GM21381 (cell line): ENCODE data around the gene MELTF.

ENCODE experiments used
- ATAC-seq: cut with Tn5 transposase; IDR thresholded peaks from one replicate; pipeline ENCODE4 v1.9.1; 2021; ENCODE audit warnings: mild to moderate bottlenecking, moderate library complexity; ENCODE audit not compliant: unreplicated experiment

The MELTF gene

DNA sequence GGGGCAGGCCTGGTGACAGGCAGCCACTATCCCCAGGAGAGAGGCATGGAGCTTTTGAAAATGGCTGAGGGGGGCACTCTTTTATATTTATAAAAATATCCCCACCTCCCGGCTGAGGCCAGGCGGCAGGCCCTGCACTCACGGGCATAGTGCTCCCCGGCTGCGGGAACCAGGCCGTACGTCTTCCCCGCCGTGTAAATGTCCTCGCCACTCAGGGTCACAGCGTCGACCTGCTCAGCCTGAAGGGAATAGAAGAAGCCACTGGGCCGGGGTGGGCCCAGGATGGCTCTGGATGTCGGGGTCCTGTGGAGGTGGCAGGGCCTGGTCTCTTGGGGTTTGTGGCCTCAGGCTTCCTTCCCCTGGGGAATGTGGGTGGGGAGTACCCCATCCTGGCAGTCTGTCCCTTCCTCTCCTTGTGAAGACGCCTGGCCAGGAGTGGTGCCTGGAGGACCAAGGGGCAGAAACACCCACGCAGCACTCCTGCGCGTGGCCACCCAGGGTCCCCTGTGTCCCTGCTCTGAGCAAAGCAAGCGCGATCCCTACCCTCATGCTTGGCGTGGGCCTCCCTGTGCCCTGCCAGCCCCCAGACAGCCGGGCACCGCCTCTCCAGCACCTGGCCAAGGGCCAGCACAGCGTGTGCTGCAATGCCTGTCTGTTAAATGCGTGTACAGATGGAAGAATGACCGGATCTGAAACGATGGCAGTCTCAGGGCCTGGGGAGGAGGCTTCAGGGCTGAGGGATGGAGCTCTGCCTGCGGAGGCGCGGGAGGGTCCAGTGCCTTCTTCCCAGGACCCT lies 18.9 kb downstream of the MELTF start:
- ATAC-seq = no peak

- ATAC-seq = no peak
Measured at GRCh38 chr3:197009532-197010019, 20.0 kb downstream of the MELTF start.

GRCh38 chr3:197008436-197009209 lies 21.0 kb downstream of the MELTF start:
- ATAC-seq = no peak

DNA sequence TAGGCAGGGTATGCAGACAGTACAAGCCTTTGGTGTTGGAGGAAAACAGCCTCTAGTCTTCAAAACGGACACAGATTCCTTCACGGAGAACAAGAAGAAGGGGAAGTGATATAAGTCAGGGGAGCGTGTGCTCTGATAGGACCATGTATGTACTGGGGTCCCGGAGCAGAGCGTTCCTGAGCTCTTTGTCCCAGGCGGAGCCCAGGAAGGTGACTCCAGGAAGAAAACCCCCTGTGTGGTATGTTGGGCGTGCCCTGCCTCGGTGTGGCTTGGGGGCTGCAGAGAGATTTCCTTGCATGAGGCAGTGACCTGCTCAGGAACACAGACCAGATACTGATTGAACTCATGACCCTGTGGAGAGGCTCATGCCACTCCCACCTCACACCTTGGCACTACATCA lies 21.7 kb downstream of the MELTF start:
- ATAC-seq = no peak

DNA sequence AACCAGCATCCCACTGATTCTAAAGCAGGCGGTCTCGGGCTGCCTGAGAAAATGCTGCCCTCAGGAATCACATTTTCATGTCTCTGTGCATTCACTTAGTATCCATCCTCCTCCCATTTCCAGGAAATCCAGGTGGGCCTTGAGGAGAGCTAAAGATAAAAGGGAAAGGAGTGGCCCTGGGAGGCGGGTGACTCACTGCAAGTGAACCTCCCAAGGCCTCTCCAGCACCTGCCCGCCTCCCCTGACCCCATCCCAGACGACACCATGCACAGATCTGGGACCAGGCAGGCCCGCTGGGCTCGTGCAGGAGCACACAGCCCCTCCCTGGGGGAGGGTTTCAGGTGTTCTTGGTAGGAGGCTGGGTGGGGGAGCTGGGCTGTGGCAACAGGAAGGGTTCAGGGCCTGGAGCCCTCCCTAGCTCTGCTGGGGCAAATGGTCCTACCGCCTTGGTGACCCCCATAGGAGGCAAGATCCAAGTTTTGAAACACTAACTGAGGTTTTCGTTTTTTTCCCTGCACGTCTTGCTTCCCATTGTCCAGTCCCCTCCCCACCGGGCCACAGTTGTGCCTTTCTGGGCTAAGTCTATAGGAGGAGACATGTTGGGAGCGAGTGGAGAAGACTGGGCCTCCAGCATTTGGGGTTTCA lies 22.2 kb downstream of the MELTF start:
- no peak for ATAC-seq

DNA sequence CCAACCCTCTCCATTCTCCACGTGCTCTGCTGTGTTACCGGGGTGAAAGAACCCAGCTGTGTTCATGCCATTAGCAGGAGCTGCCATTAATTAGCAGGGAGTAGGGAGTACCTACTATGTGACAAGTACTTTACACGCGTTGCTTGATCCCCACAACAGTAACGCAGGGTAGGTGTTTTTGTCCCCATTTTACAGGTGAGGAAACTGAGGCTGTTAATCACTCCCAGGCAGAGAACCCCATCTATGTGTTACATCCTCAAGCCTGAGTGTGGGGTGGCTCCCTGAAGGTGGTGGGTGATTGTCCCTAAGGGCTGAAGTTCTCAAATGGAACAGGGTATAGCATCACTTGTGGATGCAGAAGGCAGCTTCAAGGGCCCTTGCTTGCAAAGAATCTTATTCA lies 22.8 kb downstream of the MELTF start:
- no peak for ATAC-seq

- no peak for ATAC-seq
Measured at GRCh38 chr3:197006446-197006845, 23.2 kb downstream of the MELTF start.

- peak; percentile 5 for ATAC-seq
Measured at GRCh38 chr3:197003461-197004385, 25.9 kb downstream of the MELTF start.

DNA sequence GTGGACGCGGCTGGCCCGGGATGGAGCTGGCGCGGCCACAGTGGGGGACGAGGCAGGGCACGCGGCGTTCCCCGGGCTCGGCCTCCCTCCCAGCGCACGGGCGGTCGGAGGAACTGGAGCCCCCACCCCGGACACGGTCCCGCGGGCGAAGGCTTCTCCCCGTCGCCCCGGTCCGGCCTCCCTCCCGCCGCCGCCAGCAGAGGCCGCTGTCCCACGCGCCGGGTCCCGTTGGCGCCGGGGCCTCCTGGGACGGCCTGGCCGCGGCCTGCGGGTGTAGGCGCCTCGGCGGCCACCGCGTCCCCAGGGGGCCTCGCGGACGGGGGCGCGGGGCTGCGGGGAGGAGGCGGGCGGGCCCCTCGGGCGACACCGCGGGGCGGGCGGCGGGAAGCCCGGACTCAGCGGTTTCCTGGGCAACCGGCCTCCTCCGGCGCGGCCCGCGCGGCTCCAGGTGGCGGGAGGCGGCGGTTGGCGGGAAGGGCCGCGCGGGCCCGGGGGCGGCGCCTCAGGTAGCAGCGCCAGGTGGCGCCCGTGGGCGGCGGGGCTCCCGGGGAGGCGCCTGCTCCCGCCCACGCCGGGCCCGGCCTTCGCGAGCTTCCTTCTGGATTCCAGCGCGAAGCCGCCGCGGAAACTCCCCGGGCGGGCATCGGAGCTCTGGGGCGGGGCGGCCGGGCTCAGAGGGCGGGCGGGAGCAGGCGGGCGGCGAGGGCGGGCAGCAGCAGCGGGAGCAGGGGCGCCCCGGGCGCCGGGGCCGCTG lies 26.7 kb downstream of the MELTF start:
- ATAC-seq = peak; percentile 74

- ATAC-seq = peak; percentile 11
Measured at GRCh38 chr3:197001972-197002700, 27.5 kb downstream of the MELTF start.

DNA sequence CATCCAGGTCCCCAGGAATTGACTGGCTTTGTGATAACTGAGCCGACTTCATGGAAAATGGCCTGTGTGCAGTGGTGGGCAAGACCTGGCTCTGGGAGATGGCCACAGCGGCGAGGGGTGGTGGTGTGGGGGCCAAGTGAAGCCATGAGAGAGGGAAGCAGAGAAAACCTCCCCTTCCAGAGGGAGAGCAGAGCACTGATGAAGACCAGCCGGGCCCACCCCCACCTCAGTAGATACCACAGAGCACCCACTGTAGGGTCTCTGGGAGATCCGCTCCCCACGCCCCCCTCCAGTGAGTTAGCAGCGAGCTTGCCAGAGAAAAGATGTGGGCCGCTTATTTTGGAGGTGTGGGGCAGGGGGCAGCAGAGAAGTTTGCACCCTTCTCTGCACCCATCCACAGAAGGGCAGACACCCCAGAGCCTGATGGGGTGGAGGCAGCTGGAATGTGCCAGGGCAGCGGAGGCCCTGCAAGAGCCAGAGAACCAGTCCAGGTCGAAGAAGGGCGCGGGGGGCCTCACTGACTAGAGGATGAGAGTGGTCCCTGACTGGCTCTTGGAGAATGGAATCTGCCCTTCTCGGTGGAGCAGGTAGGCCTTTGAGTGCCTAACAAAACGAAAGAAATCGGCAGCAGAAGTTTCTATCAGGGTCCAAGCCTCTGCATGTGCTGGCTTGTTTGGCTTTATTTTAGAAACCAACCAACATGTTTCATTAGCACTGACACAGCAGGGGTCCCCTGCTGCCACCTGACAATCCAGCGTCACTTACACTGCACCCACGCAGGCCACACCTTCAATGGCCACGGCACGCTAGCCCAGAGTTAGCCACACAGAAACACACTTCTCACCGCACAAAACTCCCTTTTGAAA lies 28.3 kb downstream of the MELTF start:
- no peak for ATAC-seq

GRCh38 chr3:197000211-197000610 lies 29.4 kb downstream of the MELTF start:
- no peak for ATAC-seq

- ATAC-seq = no peak
Measured at GRCh38 chr3:196998966-196999760, 30.5 kb downstream of the MELTF start.

DNA sequence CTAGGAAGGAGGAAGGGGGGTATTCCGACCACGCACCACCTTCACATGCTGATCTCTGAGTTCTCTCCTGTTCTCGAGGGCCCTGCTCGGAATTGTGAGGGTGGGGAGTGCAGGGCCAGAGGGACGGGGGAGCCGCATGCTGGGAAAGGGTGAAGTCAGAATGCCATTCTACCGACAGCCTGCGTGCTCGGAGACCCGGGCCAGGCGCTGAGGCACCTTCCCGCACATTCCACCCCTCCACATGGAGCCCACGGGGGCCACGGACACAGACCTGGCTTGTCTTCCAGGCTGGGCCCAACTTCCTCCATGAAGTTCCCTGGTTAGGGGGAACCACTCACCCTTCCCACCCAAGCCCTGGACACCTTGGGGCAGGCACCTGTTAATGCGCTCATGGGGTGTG lies 32.3 kb downstream of the MELTF start:
- no peak for ATAC-seq

GRCh38 chr3:196996454-196997265 lies 33.0 kb downstream of the MELTF start:
- no peak for ATAC-seq

DNA sequence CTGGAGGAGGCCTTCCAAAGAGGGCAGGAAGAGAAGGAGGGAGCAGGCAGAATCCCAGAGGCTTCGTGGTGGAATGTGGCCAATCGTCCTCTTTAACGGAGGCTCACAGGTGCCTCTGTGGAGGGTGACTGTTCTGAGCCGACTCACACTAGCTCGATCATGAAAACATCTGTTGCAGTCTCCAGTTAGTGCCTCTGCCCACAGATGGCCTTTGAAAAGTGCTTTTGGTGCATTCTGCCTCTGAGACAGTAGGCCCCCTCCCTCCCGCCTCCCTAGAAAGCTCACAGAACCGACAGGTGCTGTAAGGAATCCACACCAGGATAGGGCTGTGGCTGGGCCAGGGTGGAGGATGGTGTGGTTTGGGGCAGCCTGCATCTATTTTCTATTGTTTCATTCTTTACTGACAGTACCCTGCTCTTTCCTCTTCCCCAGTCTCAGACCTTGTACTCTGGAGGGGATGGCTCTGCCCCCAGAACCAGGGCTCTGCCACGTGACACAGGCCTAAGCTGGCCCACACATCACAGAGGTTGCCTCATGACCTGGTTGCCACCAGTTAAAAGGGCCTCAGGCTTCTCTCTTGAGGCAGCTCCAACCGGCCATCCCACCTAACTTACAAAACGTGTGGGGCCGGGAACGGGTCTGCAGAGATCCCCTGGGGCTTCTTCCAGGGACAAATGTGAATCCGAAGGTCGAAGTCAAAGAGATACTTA lies 33.8 kb downstream of the MELTF start:
- no peak for ATAC-seq
